Muscle of leg (tissue), 11 donors: Measurements from ENCODE around the gene DOCK7. TPM values are rescaled to one million over a fixed set of nuclear protein-coding genes. Genes with fewer than 3 reads are reported as not detected.

Experiments used
- DNase-seq: peaks from one replicate; pipeline ENCODE4 v3.0.0; 2013
- H3K27ac ChIP-seq: one replicate; pipeline ENCODE4 v1.5.1; 2013; ENCODE audit warnings: mild to moderate bottlenecking, low read length, control low read depth
- H3K27me3 ChIP-seq: one replicate; pipeline ENCODE4 v1.6.1; 2013; ENCODE audit warnings: low read length; ENCODE audit not compliant: control insufficient read depth, insufficient read depth
- H3K36me3 ChIP-seq: one replicate; pipeline ENCODE4 v1.6.1; 2013; ENCODE audit warnings: low read length; ENCODE audit not compliant: control insufficient read depth, insufficient read depth
- H3K4me1 ChIP-seq: one replicate; pipeline ENCODE4 v1.6.1; 2013; ENCODE audit warnings: low read length; ENCODE audit not compliant: control insufficient read depth, insufficient read depth
- H3K4me3 ChIP-seq: one replicate; pipeline ENCODE4 v1.5.1; 2013; ENCODE audit warnings: low read length, control low read depth
- H3K9me3 ChIP-seq: replicated peaks from 2 replicates; pipeline ENCODE4 v1.6.1; 2013; ENCODE audit warnings: low read depth, low read length; ENCODE audit not compliant: control insufficient read depth
- WGBS: methylation state at CpG from one replicate; pipeline ENCODE4 v1.1.5; 2013; ENCODE audit warnings: missing lambda C conversion rate; ENCODE audit not compliant: insufficient coverage; 5-methylcytosine and 5-hydroxymethylcytosine counted together
- polyA plus RNA-seq, 8 donors: library from polyadenylated mRNA; unstranded; fragments of 120-200 nt; gene quantifications; one replicate each; pipeline versions ENCODE4 v1.2.1 to v1.2.3, GENCODE V29; 2013; ENCODE audit warnings: inconsistent platforms in 1 of 8, low replicate concordance in 1 of 8; ENCODE audit not compliant: insufficient read length in 8 of 8, insufficient read depth in 1 of 8
- total RNA-seq: library from RNA; stranded (reverse); fragments of 120-200 nt; gene quantifications from one replicate; pipeline ENCODE4 v1.2.4, GENCODE V29; 2013

Gene DOCK7
- total and polyA plus RNA-seq, 9 donors = 28.8 to 43.8 (median 36.1) TPM

- Histone ChIP-seq H3K27me3 (no peaks in the 10 kb centered on the region), H3K27ac (no peak overlapping the region), H3K4me3 (no peak overlapping the region), H3K9me3 (no peaks in the 10 kb centered on the region), H3K36me3 (peaks cover 7% of the 10 kb centered on the region), H3K4me1 (no peaks in the 10 kb centered on the region)
- peak; percentile 5 for DNase-seq
- WGBS = no CpG with 5 or more reads among the region's 3 CpGs
Observed at GRCh38 chr1:62481681-62482080, 206.5 kb downstream of the DOCK7 start.

GRCh38 chr1:62476525-62477219, 211.5 kb downstream of the DOCK7 start:
- Histone ChIP-seq H3K4me1 (no peaks in the 10 kb centered on the region), H3K36me3 (peaks cover 20% of the 10 kb centered on the region), H3K27ac (no peak overlapping the region), H3K9me3 (no peaks in the 10 kb centered on the region), H3K27me3 (no peaks in the 10 kb centered on the region), H3K4me3 (no peak overlapping the region)
- no CpG with 5 or more reads among the region's 3 CpGs for WGBS
- no peak for DNase-seq

- Histone ChIP-seq H3K27ac (no peak overlapping the region), H3K4me3 (no peak overlapping the region), H3K4me1 (no peaks in the 10 kb centered on the region), H3K36me3 (peaks cover 23% of the 10 kb centered on the region), H3K9me3 (peaks cover 7% of the 10 kb centered on the region), H3K27me3 (no peaks in the 10 kb centered on the region)
- DNase-seq = no peak
Observed at GRCh38 chr1:62467092-62467491, 221.1 kb downstream of the DOCK7 start.

- Histone ChIP-seq H3K4me3 (no peak overlapping the region), H3K9me3 (no peaks in the 10 kb centered on the region), H3K4me1 (no peaks in the 10 kb centered on the region), H3K27ac (no peak overlapping the region), H3K36me3 (peaks cover 14% of the 10 kb centered on the region), H3K27me3 (no peaks in the 10 kb centered on the region)
- no CpG with 5 or more reads among the region's 3 CpGs for WGBS
- DNase-seq = no peak
Observed at GRCh38 chr1:62462370-62462769, 225.8 kb downstream of the DOCK7 start.

GRCh38 chr1:62457955-62458354, 230.2 kb downstream of the DOCK7 start:
- H3K36me3 ChIP-seq = peaks cover 17% of the 10 kb centered on the region
- no peaks in the 10 kb centered on the region for H3K27me3 ChIP-seq
- H3K4me3 ChIP-seq = no peak overlapping the region
- WGBS = 29% methylated on average over 1 of the region's 7 CpGs
- DNase-seq = no peak
- no peaks in the 10 kb centered on the region for H3K9me3 ChIP-seq
- no peaks in the 10 kb centered on the region for H3K4me1 ChIP-seq
- no peak overlapping the region for H3K27ac ChIP-seq

GRCh38 chr1:62452951-62453350, 235.2 kb downstream of the DOCK7 start:
- H3K4me3 ChIP-seq = no peak overlapping the region
- no peaks in the 10 kb centered on the region for H3K27me3 ChIP-seq
- no peaks in the 10 kb centered on the region for H3K4me1 ChIP-seq
- no peak overlapping the region for H3K27ac ChIP-seq
- H3K9me3 ChIP-seq = no peaks in the 10 kb centered on the region
- no CpG with 5 or more reads among the region's 1 CpG for WGBS
- H3K36me3 ChIP-seq = peaks cover 25% of the 10 kb centered on the region
- DNase-seq = no peak

- no peak overlapping the region for H3K4me3 ChIP-seq
- no peaks in the 10 kb centered on the region for H3K9me3 ChIP-seq
- no peaks in the 10 kb centered on the region for H3K27me3 ChIP-seq
- H3K36me3 ChIP-seq = peaks cover 19% of the 10 kb centered on the region
- H3K27ac ChIP-seq = no peak overlapping the region
- no CpG with 5 or more reads among the region's 2 CpGs for WGBS
- H3K4me1 ChIP-seq = no peaks in the 10 kb centered on the region
- no peak for DNase-seq
Observed at GRCh38 chr1:62450301-62450700, 237.9 kb downstream of the DOCK7 start.

GRCh38 chr1:62448221-62448933, 239.8 kb downstream of the DOCK7 start:
- no peak for DNase-seq
- Histone ChIP-seq H3K4me1 (no peaks in the 10 kb centered on the region), H3K9me3 (no peaks in the 10 kb centered on the region), H3K36me3 (peaks cover 18% of the 10 kb centered on the region), H3K27me3 (no peaks in the 10 kb centered on the region), H3K4me3 (no peak overlapping the region), H3K27ac (no peak overlapping the region)
- WGBS = 83% methylated on average over 1 of the region's 3 CpGs

GRCh38 chr1:62444701-62445100, 243.5 kb downstream of the DOCK7 start:
- H3K27ac ChIP-seq = no peak overlapping the region
- H3K36me3 ChIP-seq = peaks cover 20% of the 10 kb centered on the region
- H3K4me3 ChIP-seq = no peak overlapping the region
- no peaks in the 10 kb centered on the region for H3K4me1 ChIP-seq
- no peaks in the 10 kb centered on the region for H3K27me3 ChIP-seq
- DNase-seq = no peak
- no peaks in the 10 kb centered on the region for H3K9me3 ChIP-seq
- no CpG with 5 or more reads among the region's 1 CpG for WGBS

GRCh38 chr1:62439652-62440371, 248.4 kb downstream of the DOCK7 start:
- Histone ChIP-seq H3K9me3 (no peaks in the 10 kb centered on the region), H3K27ac (no peak overlapping the region), H3K4me3 (no peak overlapping the region)

More at GRCh38 chr1:62439652-62440371, 248.4 kb downstream of the DOCK7 start:
- peak; percentile 22 for DNase-seq
- H3K36me3 ChIP-seq = peaks cover 12% of the 10 kb centered on the region
- no peaks in the 10 kb centered on the region for H3K27me3 ChIP-seq
- 92% methylated on average over 2 of the region's 4 CpGs for WGBS
- peaks cover 7% of the 10 kb centered on the region for H3K4me1 ChIP-seq
